Lung (tissue), 12 donors: Measurements from ENCODE around the gene DNHD1. TPM values are rescaled to one million over a fixed set of nuclear protein-coding genes. Genes with fewer than 3 reads are reported as not detected.

ENCODE experiments used
- ATAC-seq: fragments of 200-7000 bp; cut with Tn5 transposase; one replicate; pipeline ENCODE4 v1.9.1; 2020; ENCODE audit warnings: moderate number of reproducible peaks; ENCODE audit not compliant: insufficient read depth, low FRiP score
- DNase-seq, 3 donors: peaks; one replicate each; pipeline ENCODE4 v3.0.0-alpha.2; 2013 to 2017
- H3K27ac ChIP-seq, 2 donors: one replicate each; pipeline ENCODE4 v1.5.1; 2013; ENCODE audit warnings: mild to moderate bottlenecking in 2 of 2, moderate library complexity in 2 of 2, control low read depth in 1 of 2, inconsistent platforms in 1 of 2, low read depth in 1 of 2, low read length in 1 of 2
- H3K27me3 ChIP-seq, 3 donors: one replicate each; pipeline ENCODE4 v1.5.1; 2013; ENCODE audit warnings: low read length in 2 of 3; ENCODE audit not compliant: control insufficient read depth in 3 of 3, insufficient read depth in 3 of 3
- H3K36me3 ChIP-seq, 4 donors: one replicate each; pipeline ENCODE4 v1.5.1; 2013; ENCODE audit warnings: low read length in 4 of 4, mild to moderate bottlenecking in 1 of 4, moderate library complexity in 1 of 4; ENCODE audit not compliant: control insufficient read depth in 4 of 4, insufficient read depth in 4 of 4
- H3K4me1 ChIP-seq, 5 donors: one replicate each; pipeline ENCODE4 v1.5.1; 2013; ENCODE audit warnings: low read length in 5 of 5, mild to moderate bottlenecking in 2 of 5, moderate library complexity in 1 of 5; ENCODE audit not compliant: control insufficient read depth in 5 of 5, insufficient read depth in 5 of 5
- H3K4me3 ChIP-seq: one replicate; pipeline ENCODE4 v1.5.1; 2013; ENCODE audit warnings: mild to moderate bottlenecking, control low read depth, moderate library complexity
- H3K9ac ChIP-seq, 2 donors: one replicate each; pipeline ENCODE4 v1.5.1; 2013; ENCODE audit warnings: low read length in 2 of 2, control low read depth in 1 of 2; ENCODE audit not compliant: insufficient read depth in 1 of 2
- H3K9me3 ChIP-seq, 4 donors: one replicate each; pipeline ENCODE4 v1.5.1; 2013; ENCODE audit warnings: low read length in 3 of 4, mild to moderate bottlenecking in 1 of 4, moderate library complexity in 1 of 4; ENCODE audit not compliant: control insufficient read depth in 4 of 4, insufficient read depth in 3 of 4
- WGBS, 2 donors: extraction: QIAGEN DNeasy Blood & Tissue Kit; methylation state at CpG; one replicate each; pipeline ENCODE4 v1.1.7; 2013; 5-methylcytosine and 5-hydroxymethylcytosine counted together
- polyA plus RNA-seq, 2 donors: library from polyadenylated mRNA; stranded (reverse); fragments of 200-250 nt; gene quantifications; one replicate each; pipeline ENCODE4 v1.2.1, GENCODE V29; 2013
- total RNA-seq, 2 donors: library from RNA; depleted of rRNA in 1 of 2; stranded (reverse); fragments of >200 nt in 1 of 2; gene quantifications; one replicate each; pipeline ENCODE4 v1.2.1, GENCODE V29; 2014 to 2021
- TF ChIP-seq, protein P1 (sequence below): IDR thresholded peaks from 2 replicates; pipeline ENCODE4 v1.5.1; 2012; ENCODE audit warnings: mild to moderate bottlenecking; ENCODE audit errors: control extremely low read depth, extremely low read depth
- donor health status: control.
- donor health status: control.
- donor health status: Bipolar disorder and iron deficiency.
- donor health status: healthy.
- donor health status: DM: yes; HTN: yes; CAD: no.

DNHD1 gene
- total and polyA plus RNA-seq, 4 donors, result 4.5 to 15.6 (median 12.0) TPM

GRCh38 chr11:6554828-6555706 lies 58.0 kb downstream of the DNHD1 start:
- H3K4me1 ChIP-seq, result no peaks in the 10 kb centered on the region
- no peak for ATAC-seq

DNA sequence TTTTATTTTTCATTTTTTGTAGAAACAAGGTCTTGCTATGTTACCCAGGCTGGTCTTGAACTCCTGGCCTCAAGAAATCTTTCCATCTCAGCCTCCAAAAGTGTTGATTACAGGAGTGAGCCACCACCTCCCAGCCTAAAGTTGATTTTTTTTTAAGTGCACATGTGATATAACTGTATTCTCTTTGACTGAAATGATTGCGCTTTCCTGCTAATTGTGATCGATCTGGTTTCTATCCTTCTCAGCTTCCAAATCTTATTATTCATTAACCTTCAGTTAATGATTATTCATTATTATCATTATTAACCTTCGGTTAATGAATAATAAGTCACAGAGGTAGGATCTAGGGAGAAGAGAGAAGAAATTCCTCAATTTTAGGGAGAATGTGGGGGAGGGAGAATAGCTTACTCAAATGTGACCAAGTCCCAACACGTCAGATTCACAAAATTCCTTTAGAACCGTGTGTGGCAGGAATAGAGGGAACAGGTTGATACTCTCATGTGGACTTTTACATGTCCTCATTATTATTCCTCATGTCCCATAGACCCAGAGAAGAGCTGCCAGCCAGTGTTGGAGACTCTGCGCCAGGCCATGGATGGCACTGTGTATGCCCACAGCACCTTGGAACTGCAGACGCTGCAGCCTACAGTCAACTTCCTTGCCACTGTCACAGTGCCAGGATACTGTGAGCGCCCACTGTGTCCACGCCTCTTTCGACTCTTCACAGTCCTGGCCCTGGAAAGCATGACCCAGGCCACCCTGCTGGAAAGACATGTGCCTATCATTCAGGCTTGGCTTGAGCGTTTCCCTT lies 59.3 kb downstream of the DNHD1 start:
- H3K27ac ChIP-seq, result no peak overlapping the region
- ATAC-seq (no peak), DNase-seq (no peak)
- H3K27me3 ChIP-seq, result no peaks in the 10 kb centered on the region
- H3K4me1 ChIP-seq, result no peaks in the 10 kb centered on the region
- WGBS, 2 donors, result 90 to 91% methylated on average over 11 of the region's 11 CpGs
- no peak overlapping the region for H3K9ac ChIP-seq
- TF ChIP-seq, protein P1, sequence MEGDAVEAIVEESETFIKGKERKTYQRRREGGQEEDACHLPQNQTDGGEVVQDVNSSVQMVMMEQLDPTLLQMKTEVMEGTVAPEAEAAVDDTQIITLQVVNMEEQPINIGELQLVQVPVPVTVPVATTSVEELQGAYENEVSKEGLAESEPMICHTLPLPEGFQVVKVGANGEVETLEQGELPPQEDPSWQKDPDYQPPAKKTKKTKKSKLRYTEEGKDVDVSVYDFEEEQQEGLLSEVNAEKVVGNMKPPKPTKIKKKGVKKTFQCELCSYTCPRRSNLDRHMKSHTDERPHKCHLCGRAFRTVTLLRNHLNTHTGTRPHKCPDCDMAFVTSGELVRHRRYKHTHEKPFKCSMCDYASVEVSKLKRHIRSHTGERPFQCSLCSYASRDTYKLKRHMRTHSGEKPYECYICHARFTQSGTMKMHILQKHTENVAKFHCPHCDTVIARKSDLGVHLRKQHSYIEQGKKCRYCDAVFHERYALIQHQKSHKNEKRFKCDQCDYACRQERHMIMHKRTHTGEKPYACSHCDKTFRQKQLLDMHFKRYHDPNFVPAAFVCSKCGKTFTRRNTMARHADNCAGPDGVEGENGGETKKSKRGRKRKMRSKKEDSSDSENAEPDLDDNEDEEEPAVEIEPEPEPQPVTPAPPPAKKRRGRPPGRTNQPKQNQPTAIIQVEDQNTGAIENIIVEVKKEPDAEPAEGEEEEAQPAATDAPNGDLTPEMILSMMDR, result no peak
- H3K36me3 ChIP-seq, result peaks cover 0 to 5% (median 0%) of the 10 kb centered on the region in 4 donors
- H3K4me3 ChIP-seq, result no peak overlapping the region
- no peaks in the 10 kb centered on the region for H3K9me3 ChIP-seq

More at GRCh38 chr11:6554828-6555706, 58.0 kb downstream of the DNHD1 start:
- H3K4me3 ChIP-seq, result no peak overlapping the region
- H3K36me3 ChIP-seq, result peaks cover 0 to 5% (median 0%) of the 10 kb centered on the region in 4 donors
- WGBS, 2 donors, result 83 to 86% methylated on average over 5 of the region's 5 CpGs
- no peak overlapping the region for H3K27ac ChIP-seq
- DNase-seq, result no peak
- H3K27me3 ChIP-seq, result no peaks in the 10 kb centered on the region
- no peaks in the 10 kb centered on the region for H3K9me3 ChIP-seq
- TF ChIP-seq, protein P1, result no peak
- H3K9ac ChIP-seq, result no peak overlapping the region

DNA sequence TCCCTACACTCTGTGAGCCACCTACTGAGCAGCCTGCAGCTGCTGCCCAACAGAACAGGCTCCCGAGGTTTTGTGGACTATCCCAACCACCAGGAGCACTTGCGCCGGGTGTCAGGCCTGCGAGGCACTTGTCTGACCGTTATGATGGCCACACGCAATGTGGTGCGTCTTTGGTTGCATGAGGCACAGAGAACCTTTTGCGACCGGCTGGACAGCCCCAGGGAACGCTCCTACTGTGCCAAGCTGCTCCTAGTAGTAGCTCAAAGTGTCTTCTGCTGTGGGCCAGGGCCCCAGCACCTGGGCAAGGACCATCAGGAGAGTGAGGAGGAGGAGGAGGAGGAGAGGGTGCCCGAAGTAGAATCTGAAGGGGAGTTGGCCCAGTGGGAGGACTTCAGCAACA lies 60.0 kb downstream of the DNHD1 start:
- no peak overlapping the region for H3K27ac ChIP-seq

More for the DNA sequence above, 60.0 kb downstream of the DNHD1 start:
- no peaks in the 10 kb centered on the region for H3K27me3 ChIP-seq
- TF ChIP-seq, protein P1, result no peak
- DNase-seq (no peak), ATAC-seq (no peak)
- H3K36me3 ChIP-seq, result peaks cover 0 to 5% (median 0%) of the 10 kb centered on the region in 4 donors
- no peaks in the 10 kb centered on the region for H3K9me3 ChIP-seq
- no peaks in the 10 kb centered on the region for H3K4me1 ChIP-seq
- no peak overlapping the region for H3K4me3 ChIP-seq
- WGBS, 2 donors, result 94 to 96% methylated on average over 11 of the region's 11 CpGs
- no peak overlapping the region for H3K9ac ChIP-seq
